Liver (tissue), 3 donors: ENCODE results near the gene MTMR12.

Experiments
- ATF3 ChIP-seq: IDR thresholded peaks from 2 replicates; pipeline ENCODE4 v1.6.1; 2016; ENCODE audit warnings: antibody characterized with exemption
- CTCF ChIP-seq: fragments of 150-350 bp; IDR thresholded peaks from 2 replicates; pipeline ENCODE4 v1.5.1; 2017; ENCODE audit warnings: improper control_type of control experiment, low read depth, low read length; ENCODE audit not compliant: missing input control
- EGR1 ChIP-seq, 2 donors: IDR thresholded peaks; 2 replicates each; pipeline ENCODE4 v1.6.1; 2016 to 2018; ENCODE audit warnings: antibody characterized with exemption in 2 of 2, low read depth in 2 of 2
- FOXA1 ChIP-seq: IDR thresholded peaks from 2 replicates; pipeline ENCODE4 v1.6.1; 2016; ENCODE audit warnings: antibody characterized with exemption
- GABPA ChIP-seq, 2 donors: IDR thresholded peaks in 1 of 2; conservative IDR thresholded peaks in 1 of 2; 2 replicates each; pipeline ENCODE4 v1.6.1; 2016; ENCODE audit warnings: antibody characterized with exemption in 2 of 2, mild to moderate bottlenecking in 1 of 2, moderate library complexity in 1 of 2
- HNF4G ChIP-seq: IDR thresholded peaks from 2 replicates; pipeline ENCODE4 v1.6.1; 2016; ENCODE audit warnings: antibody characterized with exemption
- JUND ChIP-seq, 2 donors: IDR thresholded peaks; 2 replicates each; pipeline ENCODE4 v1.6.1; 2016; ENCODE audit warnings: antibody characterized with exemption in 2 of 2
- MAX ChIP-seq: IDR thresholded peaks from 2 replicates; pipeline ENCODE4 v1.6.1; 2016; ENCODE audit warnings: antibody characterized with exemption
- NR2F2 ChIP-seq: IDR thresholded peaks from 2 replicates; pipeline ENCODE4 v1.6.1; 2016; ENCODE audit warnings: antibody characterized with exemption
- RAD21 ChIP-seq, 2 donors: IDR thresholded peaks; 2 replicates each; pipeline ENCODE4 v1.6.1; 2016; ENCODE audit warnings: antibody characterized with exemption in 2 of 2, mild to moderate bottlenecking in 2 of 2
- REST ChIP-seq: IDR thresholded peaks from 2 replicates; pipeline ENCODE4 v1.6.1; 2016; ENCODE audit warnings: antibody characterized with exemption, mild to moderate bottlenecking
- SP1 ChIP-seq: IDR thresholded peaks from 2 replicates; pipeline ENCODE4 v1.6.1; 2018; ENCODE audit warnings: antibody characterized with exemption, mild to moderate bottlenecking
- YY1 ChIP-seq: IDR thresholded peaks from 2 replicates; pipeline ENCODE4 v1.6.1; 2016; ENCODE audit warnings: antibody characterized with exemption, mild to moderate bottlenecking
- ZBTB33 ChIP-seq: IDR thresholded peaks from 2 replicates; pipeline ENCODE4 v1.6.1; 2016; ENCODE audit warnings: antibody characterized with exemption
- donor health status: healthy.
- donor health status: healthy.

GRCh38 chr5:32346869-32347268, 34.1 kb upstream of the MTMR12 start:
- no peak for TF ChIP-seq CTCF
- TF ChIP-seq FOXA1 = no peak
- no peak for TF ChIP-seq REST
- TF ChIP-seq GABPA (IDR thresholded peaks at IDR 0.05 in 1 of 2, conservative IDR thresholded peaks at IDR 0.05 in 1 of 2) = no peak
- no peak for TF ChIP-seq MAX
- TF ChIP-seq EGR1 (IDR thresholded peaks at IDR 0.05; ENCODE audit: low read depth in 2 of 2) = no peak
- TF ChIP-seq ZBTB33 = no peak
- no peak for TF ChIP-seq SP1
- TF ChIP-seq RAD21 (IDR thresholded peaks at IDR 0.05) = no peak
- no peak for TF ChIP-seq JUND (IDR thresholded peaks at IDR 0.05)
- no peak for TF ChIP-seq HNF4G
- no peak for TF ChIP-seq NR2F2
- TF ChIP-seq YY1 = no peak
- TF ChIP-seq ATF3 = no peak
